Measurements from ENCODE around the gene KRTAP5-6.

- TF ChIP-seq EP300 (IDR thresholded peaks at IDR 0.05; ENCODE audit: borderline replicate concordance): no peak
- no peak for TF ChIP-seq MAX (IDR thresholded peaks at IDR 0.05)
- TF ChIP-seq TAF1 (IDR thresholded peaks at IDR 0.05; ENCODE audit: low read depth): no peak
- TF ChIP-seq YY1 (IDR thresholded peaks at IDR 0.05; ENCODE audit: low read depth): no peak
- TF ChIP-seq CREB1 (IDR thresholded peaks at IDR 0.05; ENCODE audit: low read depth): no peak
- TF ChIP-seq FOXM1 (IDR thresholded peaks at IDR 0.05; ENCODE audit: borderline replicate concordance, low read depth): no peak
These were observed 22.8 kb downstream of the KRTAP5-6 start for GRCh38 chr11:1719781-1720180.
